Fibroblast of lung (primary cell): Measurements from ENCODE around the gene UBR4. TPM values are rescaled to one million over a fixed set of nuclear protein-coding genes. Genes with fewer than 3 reads are reported as not detected.

ENCODE experiments used
- DNase-seq, 2 donors: peaks; one replicate each; pipeline versions ENCODE4 v3.0.0 to v3.0.0-alpha.2; 2010; ENCODE audit warnings: low read depth in 2 of 2
- H2AFZ ChIP-seq: 2 replicates; pipeline ENCODE4 v1.5.1; 2012; ENCODE audit warnings: low read length, control low read depth, inconsistent platforms
- H3K27ac ChIP-seq: 2 replicates; pipeline ENCODE4 v1.5.1; 2011; ENCODE audit warnings: low read length, control low read depth; ENCODE audit not compliant: insufficient read depth
- H3K27me3 ChIP-seq: 2 replicates; pipeline ENCODE4 v1.5.1; 2011; ENCODE audit warnings: mild to moderate bottlenecking, low read length; ENCODE audit not compliant: control insufficient read depth, insufficient read depth
- H3K36me3 ChIP-seq: 2 replicates; pipeline ENCODE4 v1.5.1; 2011; ENCODE audit warnings: low read length; ENCODE audit not compliant: control insufficient read depth, insufficient read depth
- H3K4me1 ChIP-seq: 2 replicates; pipeline ENCODE4 v1.5.1; 2011; ENCODE audit warnings: low read length; ENCODE audit not compliant: control insufficient read depth, insufficient read depth; ENCODE audit errors: extremely low read depth
- H3K4me2 ChIP-seq: 2 replicates; pipeline ENCODE4 v1.5.1; 2011; ENCODE audit warnings: low read length, control low read depth; ENCODE audit not compliant: insufficient read depth; ENCODE audit errors: extremely low read depth
- H3K4me3 ChIP-seq, 4 experiments: fragments of 200-600 bp in 1 of 4; sonication (generic) in 1 of 4; replicated peaks in 1 of 4; 2 replicates each; pipeline ENCODE4 v1.5.1; 2011 to 2016; ENCODE audit warnings: low read length in 4 of 4, low read depth in 3 of 4, mild to moderate bottlenecking in 3 of 4, control low read depth in 2 of 4, inconsistent platforms in 1 of 4, mixed read lengths in 1 of 4; ENCODE audit not compliant: insufficient read depth in 1 of 4; ENCODE audit errors: control extremely low read depth in 1 of 4
- H3K79me2 ChIP-seq: 2 replicates; pipeline ENCODE4 v1.5.1; 2012; ENCODE audit warnings: mild to moderate bottlenecking, low read length, inconsistent platforms; ENCODE audit not compliant: control insufficient read depth, insufficient read depth
- H3K9ac ChIP-seq: 2 replicates; pipeline ENCODE4 v1.5.1; 2011; ENCODE audit warnings: mild to moderate bottlenecking, low read length, control low read depth; ENCODE audit not compliant: insufficient read depth
- H3K9me3 ChIP-seq: 2 replicates; pipeline ENCODE4 v1.5.1; 2012; ENCODE audit warnings: low read depth, low read length; ENCODE audit not compliant: control insufficient read depth, insufficient read depth
- H4K20me1 ChIP-seq: 2 replicates; pipeline ENCODE4 v1.5.1; 2011; ENCODE audit warnings: low read length; ENCODE audit not compliant: control insufficient read depth, insufficient read depth; ENCODE audit errors: extremely low read depth
- CTCF ChIP-seq, 2 donors: IDR thresholded peaks in 1 of 2; conservative IDR thresholded peaks in 1 of 2; 1 replicate in 1 of 2; 2 replicates in 1 of 2; pipeline ENCODE4 v1.5.1; 2011 to 2012; ENCODE audit warnings: low read length in 2 of 2, control low read depth in 1 of 2, inconsistent platforms in 1 of 2, low read depth in 1 of 2, mild to moderate bottlenecking in 1 of 2
- EZH2 ChIP-seq: IDR thresholded peaks from 2 replicates; pipeline ENCODE4 v1.5.1; 2012; ENCODE audit warnings: low read length, control low read depth, mild to moderate bottlenecking; ENCODE audit errors: missing control alignments
- polyA plus RNA-seq, 2 donors: library from polyadenylated mRNA; depleted of rRNA in 1 of 2; stranded (reverse) in 1 of 2; unstranded in 1 of 2; fragments of >200 nt; gene quantifications; 2 replicates each; pipeline ENCODE4 v1.2.1, GENCODE V29; 2011 to 2012; ENCODE audit warnings: missing spikeins in 1 of 2
- total RNA-seq: library from RNA; depleted of rRNA; stranded (reverse); fragments of >200 nt; gene quantifications from 2 replicates; pipeline ENCODE4 v1.2.1, GENCODE V29; 2014

Gene UBR4
- total and polyA plus RNA-seq, 2 donors (not counting 1 experiment from before 2014, with no cell fraction given), result 32.0 to 164 TPM

DNA sequence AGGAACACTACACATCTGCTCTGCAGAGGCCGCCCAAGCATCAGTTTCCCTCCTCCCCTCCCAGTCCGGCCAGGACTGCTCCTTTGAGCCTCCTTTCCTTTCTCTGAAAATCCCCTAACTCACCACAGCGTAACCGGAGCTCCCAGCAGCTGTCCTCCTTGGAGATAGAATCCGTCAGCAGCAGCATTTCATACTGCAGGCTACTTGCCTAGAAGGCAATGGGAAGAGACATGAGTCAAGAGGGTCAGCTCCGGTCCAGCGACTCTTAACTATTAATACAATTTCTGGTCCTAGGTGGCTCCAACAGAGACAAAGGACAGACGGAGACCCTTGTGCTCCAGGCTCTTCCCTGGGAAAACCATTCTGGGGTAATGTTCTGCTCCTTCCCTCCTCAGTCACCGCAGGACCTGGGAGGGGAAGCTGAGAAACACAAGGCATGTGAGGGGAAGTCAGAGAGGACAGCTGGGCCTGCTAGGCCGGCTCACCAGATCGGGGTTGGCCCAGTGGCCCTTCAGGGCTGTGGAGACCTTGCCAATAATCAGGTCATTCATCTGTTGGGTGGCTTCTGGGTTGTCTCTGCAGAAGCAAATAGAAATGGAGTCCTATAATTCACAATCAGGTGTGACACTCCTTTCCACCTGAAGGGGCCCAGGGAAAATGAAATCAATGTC, 99.7 kb downstream of the UBR4 start:
- no peak for DNase-seq
- H3K36me3 ChIP-seq, result peaks cover 46% of the 10 kb centered on the region
- TF ChIP-seq EZH2 (no peak), CTCF (conservative IDR thresholded peaks at IDR 0.05 in 1 of 2, IDR thresholded peaks at IDR 0.05 in 1 of 2; ENCODE audit: low read depth in 1 of 2, low read length in 2 of 2) (no peak)

GRCh38 chr1:19109545-19109944, 100.5 kb downstream of the UBR4 start:
- H3K4me2 ChIP-seq, result no peak overlapping the region
- no peaks in the 10 kb centered on the region for H3K9me3 ChIP-seq
- no peak overlapping the region for H3K9ac ChIP-seq
- H3K79me2 ChIP-seq, result no peaks in the 10 kb centered on the region
- TF ChIP-seq CTCF (conservative IDR thresholded peaks at IDR 0.05 in 1 of 2, IDR thresholded peaks at IDR 0.05 in 1 of 2; ENCODE audit: low read depth in 1 of 2, low read length in 2 of 2), result no peak
- TF ChIP-seq EZH2, result no peak
- H4K20me1 ChIP-seq, result no peaks in the 10 kb centered on the region
- peaks cover 46% of the 10 kb centered on the region for H3K36me3 ChIP-seq
- DNase-seq, result no peak
- no peak overlapping the region for H2AFZ ChIP-seq
- H3K27ac ChIP-seq, result no peak overlapping the region
- H3K4me1 ChIP-seq, result no peaks in the 10 kb centered on the region
- H3K27me3 ChIP-seq, result no peaks in the 10 kb centered on the region
- H3K4me3 ChIP-seq, result no peak overlapping the region

More for the DNA sequence above, 99.7 kb downstream of the UBR4 start:
- Histone ChIP-seq H3K79me2 (no peaks in the 10 kb centered on the region), H4K20me1 (no peaks in the 10 kb centered on the region), H3K27ac (no peak overlapping the region), H3K27me3 (no peaks in the 10 kb centered on the region), H3K9me3 (no peaks in the 10 kb centered on the region), H2AFZ (no peak overlapping the region), H3K4me3 (no peak overlapping the region), H3K4me1 (no peaks in the 10 kb centered on the region), H3K9ac (no peak overlapping the region), H3K4me2 (no peak overlapping the region)

GRCh38 chr1:19101244-19101643, 108.8 kb downstream of the UBR4 start:
- no peak overlapping the region for H3K4me3 ChIP-seq
- H2AFZ ChIP-seq, result no peak overlapping the region
- no peak overlapping the region for H3K27ac ChIP-seq
- H3K4me1 ChIP-seq, result no peaks in the 10 kb centered on the region
- H4K20me1 ChIP-seq, result no peaks in the 10 kb centered on the region
- TF ChIP-seq CTCF (conservative IDR thresholded peaks at IDR 0.05 in 1 of 2, IDR thresholded peaks at IDR 0.05 in 1 of 2; ENCODE audit: low read depth in 1 of 2, low read length in 2 of 2), result no peak
- TF ChIP-seq EZH2, result no peak
- H3K27me3 ChIP-seq, result no peaks in the 10 kb centered on the region
- peaks cover 43% of the 10 kb centered on the region for H3K36me3 ChIP-seq
- H3K79me2 ChIP-seq, result no peaks in the 10 kb centered on the region
- no peaks in the 10 kb centered on the region for H3K9me3 ChIP-seq
- H3K9ac ChIP-seq, result no peak overlapping the region
- no peak for DNase-seq
- no peak overlapping the region for H3K4me2 ChIP-seq
